ENCODE data around the gene ATP1B2.

ATP1B2 gene

GRCh38 chr17:7650509-7651096 is at the start of gene ATP1B2:
TSS of gene ATP1B2 (plus strand) at chr17:7650926. CDS start at chr17:7651519, 593 bp downstream.
- no peaks in the 10 kb centered on the region for H3K36me3 ChIP-seq (ENCODE audit: control insufficient read depth in 1 of 2, insufficient read depth in 2 of 2, low read length in 2 of 2)
- peak within 1 kb of the TSS; percentile 48 to 77 for H3K4me3 ChIP-seq (ENCODE audit: low read depth in 1 of 2, low read length in 2 of 2)
- H3K9me3 ChIP-seq (ENCODE audit: control insufficient read depth in 1 of 2, low read length in 2 of 2) = no peaks in the 10 kb centered on the region
- H3K27me3 ChIP-seq (ENCODE audit: low read depth, low read length) = peaks cover 29% of the 10 kb centered on the region
- H3K27ac ChIP-seq (ENCODE audit: low read length) = no peak within 1 kb of the TSS
- peaks cover 0 to 19% of the 10 kb centered on the region in 2 donors for H3K4me1 ChIP-seq (ENCODE audit: control insufficient read depth in 1 of 2, insufficient read depth in 2 of 2, low read length in 2 of 2)

- Histone ChIP-seq H3K27me3 (ENCODE audit: low read depth, low read length) (no peaks in the 10 kb centered on the region), H3K4me1 (ENCODE audit: control insufficient read depth in 1 of 2, insufficient read depth in 2 of 2, low read length in 2 of 2) (peaks cover 0 to 2% of the 10 kb centered on the region in 2 donors), H3K27ac (ENCODE audit: low read length) (no peak overlapping the region), H3K36me3 (ENCODE audit: control insufficient read depth in 1 of 2, insufficient read depth in 2 of 2, low read length in 2 of 2) (peaks cover 25 to 39% of the 10 kb centered on the region in 2 donors), H3K9me3 (ENCODE audit: control insufficient read depth in 1 of 2, low read length in 2 of 2) (no peaks in the 10 kb centered on the region), H3K4me3 (ENCODE audit: low read depth in 1 of 2, low read length in 2 of 2) (no peak overlapping the region)
Observed at GRCh38 chr17:7606280-7606679, 44.4 kb upstream of the ATP1B2 start.

GRCh38 chr17:7610641-7611040 is 40.1 kb upstream of the ATP1B2 start:
- Histone ChIP-seq H3K9me3 (ENCODE audit: control insufficient read depth in 1 of 2, low read length in 2 of 2) (no peaks in the 10 kb centered on the region), H3K4me1 (ENCODE audit: control insufficient read depth in 1 of 2, insufficient read depth in 2 of 2, low read length in 2 of 2) (peaks cover 13 to 29% of the 10 kb centered on the region in 2 donors), H3K27ac (ENCODE audit: low read length) (no peak overlapping the region), H3K27me3 (ENCODE audit: low read depth, low read length) (no peaks in the 10 kb centered on the region), H3K4me3 (ENCODE audit: low read depth in 1 of 2, low read length in 2 of 2) (no peak overlapping the region), H3K36me3 (ENCODE audit: control insufficient read depth in 1 of 2, insufficient read depth in 2 of 2, low read length in 2 of 2) (peaks cover 3 to 4% of the 10 kb centered on the region in 2 donors)

GRCh38 chr17:7611635-7612293 is 39.0 kb upstream of the ATP1B2 start:
- Histone ChIP-seq H3K27me3 (ENCODE audit: low read depth, low read length) (no peaks in the 10 kb centered on the region), H3K4me1 (ENCODE audit: control insufficient read depth in 1 of 2, insufficient read depth in 2 of 2, low read length in 2 of 2) (peaks cover 13 to 29% of the 10 kb centered on the region in 2 donors), H3K4me3 (ENCODE audit: low read depth in 1 of 2, low read length in 2 of 2) (peak overlapping the region in 1 of 2 donors; percentile 12), H3K9me3 (ENCODE audit: control insufficient read depth in 1 of 2, low read length in 2 of 2) (no peaks in the 10 kb centered on the region), H3K36me3 (ENCODE audit: control insufficient read depth in 1 of 2, insufficient read depth in 2 of 2, low read length in 2 of 2) (peaks cover 0 to 3% of the 10 kb centered on the region in 2 donors), H3K27ac (ENCODE audit: low read length) (peak overlapping the region; percentile 26)

- Histone ChIP-seq H3K9me3 (ENCODE audit: control insufficient read depth in 1 of 2, low read length in 2 of 2) (no peaks in the 10 kb centered on the region), H3K27ac (ENCODE audit: low read length) (no peak overlapping the region), H3K36me3 (ENCODE audit: control insufficient read depth in 1 of 2, insufficient read depth in 2 of 2, low read length in 2 of 2) (peaks cover 0 to 3% of the 10 kb centered on the region in 2 donors), H3K4me3 (ENCODE audit: low read depth in 1 of 2, low read length in 2 of 2) (peak overlapping the region in 1 of 2 donors; percentile 12), H3K27me3 (ENCODE audit: low read depth, low read length) (no peaks in the 10 kb centered on the region), H3K4me1 (ENCODE audit: control insufficient read depth in 1 of 2, insufficient read depth in 2 of 2, low read length in 2 of 2) (peaks cover 13 to 29% of the 10 kb centered on the region in 2 donors)
Observed at GRCh38 chr17:7612294-7612640, 38.5 kb upstream of the ATP1B2 start.

GRCh38 chr17:7613769-7614424 is 36.8 kb upstream of the ATP1B2 start:
- H3K27me3 ChIP-seq (ENCODE audit: low read depth, low read length) = no peaks in the 10 kb centered on the region
- peaks cover 13 to 29% of the 10 kb centered on the region in 2 donors for H3K4me1 ChIP-seq (ENCODE audit: control insufficient read depth in 1 of 2, insufficient read depth in 2 of 2, low read length in 2 of 2)
- peak overlapping the region; percentile 86 for H3K4me3 ChIP-seq (ENCODE audit: low read depth in 1 of 2, low read length in 2 of 2)
- H3K27ac ChIP-seq (ENCODE audit: low read length) = peak overlapping the region; percentile 68
- peaks cover 0 to 3% of the 10 kb centered on the region in 2 donors for H3K36me3 ChIP-seq (ENCODE audit: control insufficient read depth in 1 of 2, insufficient read depth in 2 of 2, low read length in 2 of 2)
- H3K9me3 ChIP-seq (ENCODE audit: control insufficient read depth in 1 of 2, low read length in 2 of 2) = no peaks in the 10 kb centered on the region

GRCh38 chr17:7614425-7615264 is 36.1 kb upstream of the ATP1B2 start, which contains the start of gene FXR2:
TSS of gene FXR2 (minus strand) at chr17:7614897. CDS start at chr17:7614532, 365 bp downstream.
- H3K9me3 ChIP-seq (ENCODE audit: control insufficient read depth in 1 of 2, low read length in 2 of 2) = no peaks in the 10 kb centered on the region
- H3K27me3 ChIP-seq (ENCODE audit: low read depth, low read length) = no peaks in the 10 kb centered on the region
- H3K4me1 ChIP-seq (ENCODE audit: control insufficient read depth in 1 of 2, insufficient read depth in 2 of 2, low read length in 2 of 2) = peaks cover 13 to 29% of the 10 kb centered on the region in 2 donors
- peaks cover 0 to 3% of the 10 kb centered on the region in 2 donors for H3K36me3 ChIP-seq (ENCODE audit: control insufficient read depth in 1 of 2, insufficient read depth in 2 of 2, low read length in 2 of 2)
- H3K27ac ChIP-seq (ENCODE audit: low read length) = peak within 1 kb of the TSS; percentile 68
- H3K4me3 ChIP-seq (ENCODE audit: low read depth in 1 of 2, low read length in 2 of 2) = peak within 1 kb of the TSS; percentile 86

- Histone ChIP-seq H3K27me3 (ENCODE audit: low read depth, low read length) (no peaks in the 10 kb centered on the region), H3K9me3 (ENCODE audit: control insufficient read depth in 1 of 2, low read length in 2 of 2) (no peaks in the 10 kb centered on the region), H3K4me1 (ENCODE audit: control insufficient read depth in 1 of 2, insufficient read depth in 2 of 2, low read length in 2 of 2) (peaks cover 13 to 29% of the 10 kb centered on the region in 2 donors), H3K36me3 (ENCODE audit: control insufficient read depth in 1 of 2, insufficient read depth in 2 of 2, low read length in 2 of 2) (peaks cover 0 to 3% of the 10 kb centered on the region in 2 donors), H3K4me3 (ENCODE audit: low read depth in 1 of 2, low read length in 2 of 2) (peak overlapping the region; percentile 50 to 61), H3K27ac (ENCODE audit: low read length) (no peak overlapping the region)
Observed at GRCh38 chr17:7615265-7615747, 35.4 kb upstream of the ATP1B2 start.

GRCh38 chr17:7618608-7619007 is 32.1 kb upstream of the ATP1B2 start:
- H3K36me3 ChIP-seq (ENCODE audit: control insufficient read depth in 1 of 2, insufficient read depth in 2 of 2, low read length in 2 of 2) = no peaks in the 10 kb centered on the region
- peaks cover under 1 to 3% of the 10 kb centered on the region in 2 donors for H3K4me1 ChIP-seq (ENCODE audit: control insufficient read depth in 1 of 2, insufficient read depth in 2 of 2, low read length in 2 of 2)
- H3K27me3 ChIP-seq (ENCODE audit: low read depth, low read length) = no peaks in the 10 kb centered on the region
- no peak overlapping the region for H3K27ac ChIP-seq (ENCODE audit: low read length)
- no peaks in the 10 kb centered on the region for H3K9me3 ChIP-seq (ENCODE audit: control insufficient read depth in 1 of 2, low read length in 2 of 2)
- H3K4me3 ChIP-seq (ENCODE audit: low read depth in 1 of 2, low read length in 2 of 2) = no peak overlapping the region

- H3K36me3 ChIP-seq (ENCODE audit: control insufficient read depth in 1 of 2, insufficient read depth in 2 of 2, low read length in 2 of 2) = no peaks in the 10 kb centered on the region
- H3K27ac ChIP-seq (ENCODE audit: low read length) = no peak overlapping the region
- no peaks in the 10 kb centered on the region for H3K9me3 ChIP-seq (ENCODE audit: control insufficient read depth in 1 of 2, low read length in 2 of 2)
- no peaks in the 10 kb centered on the region for H3K4me1 ChIP-seq (ENCODE audit: control insufficient read depth in 1 of 2, insufficient read depth in 2 of 2, low read length in 2 of 2)
- no peaks in the 10 kb centered on the region for H3K27me3 ChIP-seq (ENCODE audit: low read depth, low read length)
- H3K4me3 ChIP-seq (ENCODE audit: low read depth in 1 of 2, low read length in 2 of 2) = no peak overlapping the region
Observed at GRCh38 chr17:7620835-7621234, 29.9 kb upstream of the ATP1B2 start.
